ENCODE measurements around the gene NPTXR. TPM values are rescaled to one million over a fixed set of nuclear protein-coding genes. Genes with fewer than 3 reads are reported as not detected.

Gene NPTXR
- total and polyA plus RNA-seq, 2 donors (not counting 3 experiments of a cell fraction or from before 2014, with no cell fraction given): 0.37 to 0.73 TPM

DNA sequence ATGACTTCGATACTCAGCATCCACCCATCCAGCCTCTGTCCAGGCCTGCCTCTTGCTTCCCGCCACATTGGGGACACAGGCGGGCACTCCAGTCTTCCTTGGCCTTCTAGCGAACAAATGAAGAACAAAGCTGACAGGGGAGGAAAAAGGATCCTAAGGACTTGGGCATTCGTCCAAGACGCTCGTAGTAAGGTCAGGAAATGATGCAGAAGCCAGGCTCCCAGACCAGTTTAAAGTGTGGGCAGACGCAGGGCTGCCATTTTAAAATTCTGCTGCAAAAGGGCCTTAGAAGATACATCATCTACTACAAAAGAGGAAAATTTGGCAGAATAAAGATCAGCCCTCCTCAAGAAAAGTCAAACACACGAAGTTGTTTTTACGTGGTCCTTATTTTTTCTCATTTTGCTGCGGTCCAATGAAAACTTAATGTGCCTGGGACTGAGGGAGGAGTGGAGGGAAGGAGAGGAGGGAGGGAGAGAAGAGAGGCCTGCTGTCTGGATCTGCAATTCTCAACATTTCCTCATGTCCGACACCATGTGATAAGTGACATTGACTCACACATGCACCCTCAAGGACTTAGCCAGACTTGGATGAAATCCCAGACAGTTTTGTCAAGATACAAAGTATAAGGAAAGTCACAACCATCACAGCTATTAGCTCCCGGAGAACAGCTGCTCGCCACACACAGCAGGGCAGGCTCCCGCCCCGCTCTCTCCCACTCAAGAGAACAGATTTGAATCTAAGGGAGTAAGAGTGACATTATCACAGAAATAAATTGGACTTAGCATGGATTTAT is 55.6 kb downstream of the NPTXR start:
- Histone ChIP-seq H3K4me1 (ENCODE audit: control insufficient read depth, extremely low read depth, insufficient read depth, low read length) (peaks cover 16% of the 10 kb centered on the region), H3K9me1 (replicated peaks; ENCODE audit: control insufficient read depth, extremely low read depth, insufficient read depth, low read length) (no peaks in the 10 kb centered on the region), H3K36me3 (ENCODE audit: control insufficient read depth in 2 of 2, extremely low read depth in 1 of 2, insufficient read depth in 2 of 2, low read length in 2 of 2) (peaks cover 0 to 3% of the 10 kb centered on the region in 2 experiments), H3K27me3 (ENCODE audit: control insufficient read depth in 2 of 2, insufficient read depth in 2 of 2, low read length in 2 of 2) (no peaks in the 10 kb centered on the region), H2AFZ (ENCODE audit: low read depth, low read length) (peak overlapping the region; percentile 38), H3K27ac (ENCODE audit: insufficient read depth, low read depth, low read length) (peak overlapping the region; percentile 72), H4K20me1 (replicated peaks; ENCODE audit: control insufficient read depth, extremely low read depth, insufficient read depth, low read length) (no peaks in the 10 kb centered on the region), H3K4me3 (replicated peaks in 1 of 3; ENCODE audit: insufficient read depth in 1 of 3, low read depth in 1 of 3, low read length in 3 of 3) (no peak overlapping the region), H3K9me3 (replicated peaks; ENCODE audit: control insufficient read depth, insufficient read depth, low read length) (no peaks in the 10 kb centered on the region), H3K79me2 (ENCODE audit: control insufficient read depth, insufficient read depth, low read length) (no peaks in the 10 kb centered on the region), H3K4me2 (ENCODE audit: insufficient read depth, low read length) (peak overlapping the region; percentile 3), H3K9ac (replicated peaks; ENCODE audit: extremely low read depth, insufficient read depth, low read length) (peak overlapping the region; percentile 5)
- FAIRE-seq: peak; percentile 84
- no TSS peak for BruUV-seq (replicated peaks)
- intact Hi-C loops (cut with micrococcal nuclease): loop anchor here (1.0 kb wide), 1 partner anchor 33 kb away; the partner anchor contains the start of gene SUN2
- no peak for TF ChIP-seq FOS (IDR thresholded peaks at IDR 0.05; ENCODE audit: borderline replicate concordance, insufficient read depth, low read length)
- TF ChIP-seq MYC (IDR thresholded peaks at IDR 0.05; ENCODE audit: low read depth, low read length): no peak
- no peak for TF ChIP-seq POLR2AphosphoS5 (IDR thresholded peaks at IDR 0.05; ENCODE audit: insufficient read depth, low read depth, low read length)
- TF ChIP-seq JUN (IDR thresholded peaks at IDR 0.05; ENCODE audit: borderline replicate concordance, insufficient read depth, insufficient read length, low read depth): no peak
- no peak for TF ChIP-seq EZH2 (IDR thresholded peaks at IDR 0.05; ENCODE audit: borderline replicate concordance, low read depth, low read length, severe bottlenecking)
- TF ChIP-seq, protein P1, sequence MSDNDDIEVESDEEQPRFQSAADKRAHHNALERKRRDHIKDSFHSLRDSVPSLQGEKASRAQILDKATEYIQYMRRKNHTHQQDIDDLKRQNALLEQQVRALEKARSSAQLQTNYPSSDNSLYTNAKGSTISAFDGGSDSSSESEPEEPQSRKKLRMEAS (IDR thresholded peaks at IDR 0.05; ENCODE audit: insufficient read depth, insufficient read length): no peak
- TF ChIP-seq, protein P2, sequence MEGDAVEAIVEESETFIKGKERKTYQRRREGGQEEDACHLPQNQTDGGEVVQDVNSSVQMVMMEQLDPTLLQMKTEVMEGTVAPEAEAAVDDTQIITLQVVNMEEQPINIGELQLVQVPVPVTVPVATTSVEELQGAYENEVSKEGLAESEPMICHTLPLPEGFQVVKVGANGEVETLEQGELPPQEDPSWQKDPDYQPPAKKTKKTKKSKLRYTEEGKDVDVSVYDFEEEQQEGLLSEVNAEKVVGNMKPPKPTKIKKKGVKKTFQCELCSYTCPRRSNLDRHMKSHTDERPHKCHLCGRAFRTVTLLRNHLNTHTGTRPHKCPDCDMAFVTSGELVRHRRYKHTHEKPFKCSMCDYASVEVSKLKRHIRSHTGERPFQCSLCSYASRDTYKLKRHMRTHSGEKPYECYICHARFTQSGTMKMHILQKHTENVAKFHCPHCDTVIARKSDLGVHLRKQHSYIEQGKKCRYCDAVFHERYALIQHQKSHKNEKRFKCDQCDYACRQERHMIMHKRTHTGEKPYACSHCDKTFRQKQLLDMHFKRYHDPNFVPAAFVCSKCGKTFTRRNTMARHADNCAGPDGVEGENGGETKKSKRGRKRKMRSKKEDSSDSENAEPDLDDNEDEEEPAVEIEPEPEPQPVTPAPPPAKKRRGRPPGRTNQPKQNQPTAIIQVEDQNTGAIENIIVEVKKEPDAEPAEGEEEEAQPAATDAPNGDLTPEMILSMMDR (IDR thresholded peaks at IDR 0.05; ENCODE audit: extremely low read depth in 1 of 2, insufficient read depth in 1 of 2, low read depth in 1 of 2, low read length in 2 of 2): no peak
- TF ChIP-seq GATA2 (IDR thresholded peaks at IDR 0.05; ENCODE audit: insufficient read depth, insufficient read length, low read depth, low read length): no peak
- TF ChIP-seq POLR2A (IDR thresholded peaks at IDR 0.05; ENCODE audit: low read depth, low read length): no peak
- DNase-seq (ENCODE audit: low read depth, low spot score): peak; percentile 70
- dilution Hi-C loops (cut with MboI; ENCODE audit: extremely low pct_ligation_motif_present, low sequenced_read_pairs): no loop called here
- ChIA-PET CTCF (interaction anchor here (1.3 to 3.8 kb wide), 4 partner anchors 19 to 82 kb away, joined by 3 to 23 read pairs (median 4); no protein-coding TSS in a partner anchor), POLR2A (no interaction called here)
